Brain microvascular endothelial cell (primary cell): ENCODE data around the gene TMEM131.

Experiments
- DNase-seq: peaks from one replicate; pipeline ENCODE4 v3.0.0-alpha.2; 2020
- H3K27ac ChIP-seq: fragments of 250-450 bp; sonication (Bioruptor Pico); 2 replicates; pipeline ENCODE4 v1.5.1; 2020; ENCODE audit warnings: mild to moderate bottlenecking, moderate library complexity
- H3K27me3 ChIP-seq: fragments of 250-450 bp; sonication (Bioruptor Pico); replicated peaks from 2 replicates; pipeline ENCODE4 v1.5.1; 2020; ENCODE audit warnings: mild to moderate bottlenecking
- H3K36me3 ChIP-seq: fragments of 250-450 bp; sonication (Bioruptor Pico); replicated peaks from 2 replicates; pipeline ENCODE4 v1.5.1; 2020; ENCODE audit warnings: mild to moderate bottlenecking
- H3K4me3 ChIP-seq: 2 replicates; pipeline ENCODE4 v1.5.1; 2011; ENCODE audit warnings: low read depth, mild to moderate bottlenecking, control low read depth, low read length, moderate library complexity
- in situ Hi-C: cut with HindIII; loops from 2 replicates; pipeline ENCODE4 v1.10.0; 2017; ENCODE audit warnings: low sequenced_read_pairs, low pct_ligation_motif_present
- TF ChIP-seq, protein P1 (sequence below): IDR thresholded peaks from 2 replicates; pipeline ENCODE4 v1.5.1; 2011; ENCODE audit warnings: low read depth, mild to moderate bottlenecking, moderate library complexity, low read length, control low read depth, inconsistent platforms; ENCODE audit errors: missing control alignments

The TMEM131 gene

DNA sequence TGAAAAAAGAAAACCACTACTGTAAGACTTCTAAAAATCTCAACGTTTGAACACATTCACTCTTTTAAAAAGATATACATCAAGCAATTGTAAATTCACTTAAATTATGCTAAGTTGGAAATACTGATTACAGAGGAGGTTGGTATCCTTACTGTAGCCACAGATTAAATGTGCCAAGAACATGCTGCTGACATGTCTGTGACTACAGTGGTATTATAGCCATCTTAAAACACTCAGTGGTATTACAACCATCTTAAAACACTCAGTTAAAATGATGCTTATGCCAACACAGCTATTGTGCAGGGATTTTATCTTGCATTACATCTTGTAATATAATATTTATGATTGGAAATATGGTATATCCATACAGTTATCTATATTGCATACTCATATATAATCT lies 50.0 kb downstream of the TMEM131 start:
- in situ Hi-C loops: no loop called here
- Histone ChIP-seq H3K36me3 (no peaks in the 10 kb centered on the region), H3K27me3 (no peaks in the 10 kb centered on the region), H3K27ac (no peak overlapping the region), H3K4me3 (no peak overlapping the region)
- DNase-seq: no peak
- TF ChIP-seq, protein P1, sequence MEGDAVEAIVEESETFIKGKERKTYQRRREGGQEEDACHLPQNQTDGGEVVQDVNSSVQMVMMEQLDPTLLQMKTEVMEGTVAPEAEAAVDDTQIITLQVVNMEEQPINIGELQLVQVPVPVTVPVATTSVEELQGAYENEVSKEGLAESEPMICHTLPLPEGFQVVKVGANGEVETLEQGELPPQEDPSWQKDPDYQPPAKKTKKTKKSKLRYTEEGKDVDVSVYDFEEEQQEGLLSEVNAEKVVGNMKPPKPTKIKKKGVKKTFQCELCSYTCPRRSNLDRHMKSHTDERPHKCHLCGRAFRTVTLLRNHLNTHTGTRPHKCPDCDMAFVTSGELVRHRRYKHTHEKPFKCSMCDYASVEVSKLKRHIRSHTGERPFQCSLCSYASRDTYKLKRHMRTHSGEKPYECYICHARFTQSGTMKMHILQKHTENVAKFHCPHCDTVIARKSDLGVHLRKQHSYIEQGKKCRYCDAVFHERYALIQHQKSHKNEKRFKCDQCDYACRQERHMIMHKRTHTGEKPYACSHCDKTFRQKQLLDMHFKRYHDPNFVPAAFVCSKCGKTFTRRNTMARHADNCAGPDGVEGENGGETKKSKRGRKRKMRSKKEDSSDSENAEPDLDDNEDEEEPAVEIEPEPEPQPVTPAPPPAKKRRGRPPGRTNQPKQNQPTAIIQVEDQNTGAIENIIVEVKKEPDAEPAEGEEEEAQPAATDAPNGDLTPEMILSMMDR: no peak

DNA sequence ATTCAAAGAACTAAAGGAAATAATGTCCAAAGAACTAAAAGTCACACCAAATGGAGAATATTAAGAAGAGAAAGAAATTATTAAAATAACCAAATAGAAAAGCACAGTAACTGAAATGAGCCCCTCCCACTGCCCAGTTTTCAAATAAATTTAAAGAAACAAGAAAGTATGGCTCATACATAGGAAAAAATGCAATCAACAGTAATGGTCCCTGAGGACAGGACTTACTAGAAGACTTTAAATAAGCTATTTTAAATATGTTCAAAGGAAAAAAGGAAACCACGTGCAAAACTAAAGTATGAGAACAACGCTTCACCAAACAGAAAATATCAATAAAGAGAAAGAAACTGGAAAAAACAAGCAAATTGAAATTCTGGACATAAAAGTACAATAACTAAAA lies 58.9 kb downstream of the TMEM131 start:
- Histone ChIP-seq H3K27ac (no peak overlapping the region), H3K36me3 (no peaks in the 10 kb centered on the region), H3K27me3 (no peaks in the 10 kb centered on the region), H3K4me3 (no peak overlapping the region)
- no peak for DNase-seq
- TF ChIP-seq, protein P1: no peak
- in situ Hi-C loops: no loop called here

DNA sequence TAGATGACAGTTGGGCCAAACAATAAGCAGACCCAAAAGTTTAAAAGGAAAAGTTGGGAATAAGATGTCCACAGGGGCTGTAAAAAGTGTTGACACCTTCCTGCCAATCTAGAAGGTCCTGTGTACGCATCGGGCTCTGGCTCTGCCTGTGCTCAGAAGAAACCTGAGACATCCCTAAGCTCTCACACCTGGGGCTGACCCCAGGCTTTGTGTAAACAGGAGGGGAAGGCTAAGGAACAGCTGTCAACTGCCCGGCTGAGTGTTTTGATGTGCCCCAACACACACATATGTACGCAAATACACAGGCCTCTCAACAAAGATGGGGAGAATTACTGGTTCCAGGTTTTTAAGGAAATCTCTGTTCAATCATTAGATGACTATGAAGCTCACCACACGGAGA lies 59.5 kb downstream of the TMEM131 start:
- TF ChIP-seq, protein P1: no peak
- no peak overlapping the region for H3K4me3 ChIP-seq
- no peak overlapping the region for H3K27ac ChIP-seq
- DNase-seq: no peak
- in situ Hi-C loops: no loop called here
- H3K36me3 ChIP-seq: no peaks in the 10 kb centered on the region
- H3K27me3 ChIP-seq: no peaks in the 10 kb centered on the region

DNA sequence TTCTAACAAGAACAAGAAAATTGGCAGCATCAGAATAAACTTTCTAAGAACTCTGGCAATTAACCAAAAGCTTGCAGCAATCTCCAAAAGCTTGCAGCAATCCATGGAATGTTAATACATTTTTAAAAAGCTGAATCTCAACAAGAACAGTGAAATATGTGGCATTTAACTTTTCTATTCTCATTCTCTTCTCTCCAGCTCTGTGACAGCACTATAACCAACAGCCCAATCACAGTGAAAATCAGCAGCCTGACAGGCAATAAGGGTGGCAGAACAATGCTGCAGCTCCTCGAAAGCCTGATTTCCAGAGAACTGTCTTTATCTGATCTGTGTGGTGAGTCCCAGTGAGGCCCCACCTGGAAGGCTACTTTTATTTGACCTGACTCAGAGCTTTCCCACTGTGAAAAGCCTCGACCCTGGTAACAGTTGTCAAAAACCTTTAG lies 60.0 kb downstream of the TMEM131 start:
- no peaks in the 10 kb centered on the region for H3K36me3 ChIP-seq
- DNase-seq: peak; percentile 36
- TF ChIP-seq, protein P1: no peak
- in situ Hi-C loops: no loop called here
- no peak overlapping the region for H3K27ac ChIP-seq
- no peak overlapping the region for H3K4me3 ChIP-seq
- H3K27me3 ChIP-seq: no peaks in the 10 kb centered on the region

DNA sequence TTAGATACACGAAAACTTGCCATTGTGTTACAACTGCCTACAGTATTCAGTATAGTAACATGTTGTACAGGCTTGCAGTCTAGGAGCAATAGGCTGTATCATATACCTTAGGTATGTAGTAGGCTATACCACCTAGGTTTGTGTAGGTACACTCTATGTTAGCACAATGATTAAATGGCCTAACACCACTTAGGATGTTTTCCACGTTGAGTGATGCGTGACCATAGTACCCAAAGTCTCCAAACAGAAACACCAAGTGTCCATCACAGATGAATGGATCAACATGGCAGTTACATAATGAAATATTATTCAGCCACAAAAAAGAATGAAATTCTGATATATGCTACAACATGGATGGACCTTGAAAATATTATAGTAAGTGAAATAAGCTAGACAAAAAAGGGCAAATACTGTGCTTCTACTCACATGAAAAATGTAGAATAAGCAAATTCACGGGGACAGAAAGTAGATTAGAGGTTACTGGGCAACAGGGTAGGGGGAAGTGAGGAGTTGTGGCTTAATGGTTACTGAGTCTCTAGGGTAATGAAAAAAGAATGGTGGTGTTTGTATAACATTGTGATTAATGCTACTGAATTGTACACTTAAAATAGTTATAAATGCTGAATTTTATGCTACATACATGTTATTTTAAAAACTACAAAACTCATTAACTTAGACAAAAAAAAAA lies 62.6 kb downstream of the TMEM131 start:
- H3K36me3 ChIP-seq: no peaks in the 10 kb centered on the region
- in situ Hi-C loops: no loop called here
- no peak for DNase-seq
- TF ChIP-seq, protein P1: no peak
- H3K27ac ChIP-seq: no peak overlapping the region
- H3K4me3 ChIP-seq: no peak overlapping the region
- no peaks in the 10 kb centered on the region for H3K27me3 ChIP-seq

GRCh38 chr2:97931858-97932225 lies 63.9 kb downstream of the TMEM131 start:
- in situ Hi-C loops: no loop called here
- TF ChIP-seq, protein P1: no peak
- H3K27me3 ChIP-seq: no peaks in the 10 kb centered on the region
- H3K27ac ChIP-seq: no peak overlapping the region
- H3K4me3 ChIP-seq: no peak overlapping the region
- no peaks in the 10 kb centered on the region for H3K36me3 ChIP-seq
- no peak for DNase-seq
